Endothelial cell of umbilical vein (primary cell): ENCODE results near the gene TOR1B.

Experiments used
- CTCF ChIP-seq, 2 donors: IDR thresholded peaks; 1 replicate in 1 of 2; 2 replicates in 1 of 2; pipeline ENCODE4 v1.5.1; 2011; ENCODE audit warnings: low read length in 2 of 2, mild to moderate bottlenecking in 2 of 2, moderate library complexity in 2 of 2, control low read depth in 1 of 2, inconsistent platforms in 1 of 2, low read depth in 1 of 2; ENCODE audit not compliant: insufficient read depth in 1 of 2; ENCODE audit errors: extremely low read depth in 1 of 2
- EZH2 ChIP-seq: IDR thresholded peaks from 2 replicates; pipeline ENCODE4 v1.6.1; 2012; ENCODE audit warnings: borderline replicate concordance, low read depth, mild to moderate bottlenecking, moderate library complexity, low read length, inconsistent platforms; ENCODE audit not compliant: severe bottlenecking
- POLR2A ChIP-seq: IDR thresholded peaks from 2 replicates; pipeline ENCODE4 v1.6.1; 2012; ENCODE audit warnings: low read depth, mild to moderate bottlenecking, control low read depth, low read length
- POLR2AphosphoS5 ChIP-seq: IDR thresholded peaks from 2 replicates; pipeline ENCODE4 v1.6.1; 2012; ENCODE audit warnings: low read depth, mild to moderate bottlenecking, control low read depth, low read length, moderate library complexity; ENCODE audit not compliant: insufficient read depth

GRCh38 chr9:129781131-129781530, 21.9 kb upstream of the TOR1B start:
- TF ChIP-seq EZH2 (no peak), CTCF (IDR thresholded peaks at IDR 0.05; ENCODE audit: extremely low read depth in 1 of 2, insufficient read depth in 1 of 2, low read depth in 1 of 2, low read length in 2 of 2) (no peak), POLR2A (no peak), POLR2AphosphoS5 (no peak)
